Measurements from ENCODE around the gene ADAM22.

GRCh38 chr7:88218429-88218745 is 284.3 kb downstream of the ADAM22 start:
- TF ChIP-seq CTCF (conservative IDR thresholded peaks at IDR 0.05; ENCODE audit: low read depth, low read length) (no peak), EZH2 (IDR thresholded peaks at IDR 0.05; ENCODE audit: borderline replicate concordance, low read depth, low read length, poor library complexity, severe bottlenecking) (no peak)

Measured in A673 (cell line).